GM21526 (cell line): ENCODE measurements around the gene RELL1.

Experiments
- ATAC-seq: cut with Tn5 transposase; IDR thresholded peaks from one replicate; pipeline ENCODE4 v1.9.1; 2021; ENCODE audit warnings: moderate library complexity; ENCODE audit not compliant: unreplicated experiment, low FRiP score

RELL1 gene

GRCh38 chr4:37604461-37604860 is 81.7 kb downstream of the RELL1 start:
- no peak for ATAC-seq

GRCh38 chr4:37603711-37604110 is 82.5 kb downstream of the RELL1 start:
- no peak for ATAC-seq

GRCh38 chr4:37603070-37603468 is 83.1 kb downstream of the RELL1 start:
- ATAC-seq = peak; percentile 69

- no peak for ATAC-seq
These were observed 83.6 kb downstream of the RELL1 start for GRCh38 chr4:37602454-37603069.

GRCh38 chr4:37601531-37601930 is 84.6 kb downstream of the RELL1 start:
- no peak for ATAC-seq

GRCh38 chr4:37599092-37599790 is 86.9 kb downstream of the RELL1 start:
- no peak for ATAC-seq

GRCh38 chr4:37597034-37597433 is 89.1 kb downstream of the RELL1 start:
- ATAC-seq = no peak

GRCh38 chr4:37595875-37596680 is 90.1 kb downstream of the RELL1 start:
- no peak for ATAC-seq

GRCh38 chr4:37594099-37594498 is 92.1 kb downstream of the RELL1 start:
- no peak for ATAC-seq

GRCh38 chr4:37591349-37591748 is 94.8 kb downstream of the RELL1 start:
- ATAC-seq = no peak

- ATAC-seq = no peak
These were observed 96.2 kb downstream of the RELL1 start for GRCh38 chr4:37590016-37590415.

GRCh38 chr4:37588150-37588549 is 98.0 kb downstream of the RELL1 start:
- ATAC-seq = no peak

- no peak for ATAC-seq
These were observed 100.0 kb downstream of the RELL1 start for GRCh38 chr4:37586194-37586593.

GRCh38 chr4:37584493-37585060 is 101.6 kb downstream of the RELL1 start:
- ATAC-seq = no peak

- ATAC-seq = no peak
These were observed 102.1 kb downstream of the RELL1 start for GRCh38 chr4:37584071-37584470.

- no peak for ATAC-seq
These were observed 112.6 kb downstream of the RELL1 start for GRCh38 chr4:37573566-37573965.

- ATAC-seq = no peak
These were observed 117.7 kb downstream of the RELL1 start for GRCh38 chr4:37568489-37568888.

- ATAC-seq = no peak
These were observed 118.3 kb downstream of the RELL1 start for GRCh38 chr4:37567836-37568235.

GRCh38 chr4:37562592-37562991 is 123.6 kb downstream of the RELL1 start:
- ATAC-seq = no peak

- ATAC-seq = no peak
These were observed 124.4 kb downstream of the RELL1 start for GRCh38 chr4:37561803-37562207.

GRCh38 chr4:37561196-37561802 is 124.9 kb downstream of the RELL1 start:
- ATAC-seq = no peak
